ENCODE data around the gene STAC3. TPM values are rescaled to one million over a fixed set of nuclear protein-coding genes. Genes with fewer than 3 reads are reported as not detected.

Gene STAC3
- total RNA-seq, 4 donors from 2014 or later = 1.9 to 6.6 (median 2.4) TPM

- H3K4me3 ChIP-seq = no peak overlapping the region
- TF ChIP-seq CTCF (IDR thresholded peaks at IDR 0.05) = no peak
- H3K27me3 ChIP-seq = peaks cover 0 to 27% of the 10 kb centered on the region in 2 donors
- no peak for DNase-seq
- H3K4me1 ChIP-seq = peaks cover 0 to 33% (median 16%) of the 10 kb centered on the region in 4 donors
- H3K36me3 ChIP-seq = peaks cover 0 to 57% (median 0%) of the 10 kb centered on the region in 3 donors
- no peaks in the 10 kb centered on the region for H3K9me3 ChIP-seq
- H3K27ac ChIP-seq = no peak overlapping the region
Measured at GRCh38 chr12:57211791-57212700, 38.9 kb downstream of the STAC3 start.

- Histone ChIP-seq H3K4me1 (peaks cover 0 to 25% (median 11%) of the 10 kb centered on the region in 4 donors), H3K9me3 (no peaks in the 10 kb centered on the region), H3K27ac (no peak overlapping the region), H3K27me3 (peaks cover 0 to 20% of the 10 kb centered on the region in 2 donors), H3K36me3 (peaks cover 0 to 65% (median 0%) of the 10 kb centered on the region in 3 donors), H3K4me3 (no peak overlapping the region)
- DNase-seq = no peak
- no peak for TF ChIP-seq POLR2A (IDR thresholded peaks at IDR 0.05)
- TF ChIP-seq CTCF (IDR thresholded peaks at IDR 0.05) = no peak
Measured at GRCh38 chr12:57210926-57211692, 39.9 kb downstream of the STAC3 start.

- Histone ChIP-seq H3K36me3 (peaks cover 0 to 71% (median 0%) of the 10 kb centered on the region in 3 donors), H3K27me3 (peaks cover 0 to 13% of the 10 kb centered on the region in 2 donors), H3K9me3 (no peaks in the 10 kb centered on the region), H3K4me3 (no peak overlapping the region), H3K27ac (no peak overlapping the region), H3K4me1 (peaks cover 0 to 18% (median 5%) of the 10 kb centered on the region in 4 donors)
- TF ChIP-seq POLR2A (IDR thresholded peaks at IDR 0.05) (no peak), CTCF (IDR thresholded peaks at IDR 0.05) (no peak)
- no peak for DNase-seq
Measured at GRCh38 chr12:57210461-57210860, 40.5 kb downstream of the STAC3 start.

GRCh38 chr12:57209916-57210315 lies 41.1 kb downstream of the STAC3 start:
- TF ChIP-seq POLR2A (IDR thresholded peaks at IDR 0.05) (no peak), CTCF (IDR thresholded peaks at IDR 0.05) (no peak)
- Histone ChIP-seq H3K36me3 (peaks cover 0 to 77% (median 0%) of the 10 kb centered on the region in 3 donors), H3K27ac (no peak overlapping the region), H3K27me3 (peaks cover 0 to 8% of the 10 kb centered on the region in 2 donors), H3K9me3 (no peaks in the 10 kb centered on the region), H3K4me3 (no peak overlapping the region), H3K4me1 (peaks cover 0 to 14% (median 4%) of the 10 kb centered on the region in 4 donors)
- no peak for DNase-seq

GRCh38 chr12:57208631-57209282 lies 42.2 kb downstream of the STAC3 start:
- Histone ChIP-seq H3K9me3 (no peaks in the 10 kb centered on the region), H3K36me3 (peaks cover 0 to 88% (median 0%) of the 10 kb centered on the region in 3 donors), H3K4me1 (peaks cover 0 to 3% (median 0%) of the 10 kb centered on the region in 4 donors), H3K27ac (no peak overlapping the region), H3K27me3 (no peaks in the 10 kb centered on the region), H3K4me3 (no peak overlapping the region)
- no peak for DNase-seq
- TF ChIP-seq POLR2A (IDR thresholded peaks at IDR 0.05) (no peak), CTCF (IDR thresholded peaks at IDR 0.05) (no peak)
